Measurements from ENCODE around the gene PMIS2.

PMIS2 gene

GRCh38 chr19:35543280-35544109 is 42.5 kb upstream of the PMIS2 start:
- no peak overlapping the region for H2AFZ ChIP-seq
- H3K79me2 ChIP-seq, result peaks cover 5% of the 10 kb centered on the region
- H3K27ac ChIP-seq, result no peak overlapping the region
- H3K4me1 ChIP-seq, result peaks cover 6% of the 10 kb centered on the region
- H3K36me3 ChIP-seq (ENCODE audit: control insufficient read depth, insufficient read depth, low read length), result no peaks in the 10 kb centered on the region
- no peaks in the 10 kb centered on the region for H3K27me3 ChIP-seq (ENCODE audit: control insufficient read depth, insufficient read depth, low read length)
- H3K4me2 ChIP-seq (ENCODE audit: low read length), result no peak overlapping the region
- TF ChIP-seq CTCF (IDR thresholded peaks at IDR 0.05), result no peak
- H3K9ac ChIP-seq, result no peak overlapping the region
- H3K9me3 ChIP-seq (ENCODE audit: control insufficient read depth, low read length), result no peaks in the 10 kb centered on the region
- H3K4me3 ChIP-seq (ENCODE audit: low read depth, low read length), result no peak overlapping the region

GRCh38 chr19:35544110-35544802 is 41.7 kb upstream of the PMIS2 start:
- no peak overlapping the region for H3K9ac ChIP-seq
- no peak for TF ChIP-seq CTCF (IDR thresholded peaks at IDR 0.05)
- no peak overlapping the region for H3K27ac ChIP-seq
- peak overlapping the region; percentile 100 for H2AFZ ChIP-seq
- H3K4me2 ChIP-seq (ENCODE audit: low read length), result peak overlapping the region; percentile 98
- H3K36me3 ChIP-seq (ENCODE audit: control insufficient read depth, insufficient read depth, low read length), result no peaks in the 10 kb centered on the region
- H3K27me3 ChIP-seq (ENCODE audit: control insufficient read depth, insufficient read depth, low read length), result no peaks in the 10 kb centered on the region
- no peaks in the 10 kb centered on the region for H3K9me3 ChIP-seq (ENCODE audit: control insufficient read depth, low read length)
- peak overlapping the region; percentile 98 for H3K4me3 ChIP-seq (ENCODE audit: low read depth, low read length)
- peaks cover 6% of the 10 kb centered on the region for H3K4me1 ChIP-seq
- peaks cover 5% of the 10 kb centered on the region for H3K79me2 ChIP-seq

- Histone ChIP-seq H3K4me1 (peaks cover 6% of the 10 kb centered on the region), H3K36me3 (ENCODE audit: control insufficient read depth, insufficient read depth, low read length) (no peaks in the 10 kb centered on the region), H3K79me2 (peaks cover 5% of the 10 kb centered on the region), H3K4me2 (ENCODE audit: low read length) (peak within 1 kb of the TSS; percentile 98), H3K4me3 (ENCODE audit: low read depth, low read length) (peak within 1 kb of the TSS; percentile 98), H3K9ac (peak within 1 kb of the TSS; percentile 88), H3K27ac (peak within 1 kb of the TSS; percentile 74), H3K27me3 (ENCODE audit: control insufficient read depth, insufficient read depth, low read length) (no peaks in the 10 kb centered on the region), H3K9me3 (ENCODE audit: control insufficient read depth, low read length) (no peaks in the 10 kb centered on the region), H2AFZ (peak within 1 kb of the TSS; percentile 100)
- no peak for TF ChIP-seq CTCF (IDR thresholded peaks at IDR 0.05)
These were observed 40.7 kb upstream of the PMIS2 start, which contains the start of gene TMEM147 for GRCh38 chr19:35545001-35545854. Gene TMEM147 (plus strand): TSS chr19:35545626. CDS start chr19:35545740, 114 bp downstream.

- H3K79me2 ChIP-seq, result peaks cover 5% of the 10 kb centered on the region
- H3K4me3 ChIP-seq (ENCODE audit: low read depth, low read length), result peak overlapping the region; percentile 98
- peaks cover 6% of the 10 kb centered on the region for H3K4me1 ChIP-seq
- H3K9ac ChIP-seq, result peak overlapping the region; percentile 88
- peak overlapping the region; percentile 100 for H2AFZ ChIP-seq
- H3K9me3 ChIP-seq (ENCODE audit: control insufficient read depth, low read length), result no peaks in the 10 kb centered on the region
- no peaks in the 10 kb centered on the region for H3K27me3 ChIP-seq (ENCODE audit: control insufficient read depth, insufficient read depth, low read length)
- no peak for TF ChIP-seq CTCF (IDR thresholded peaks at IDR 0.05)
- peak overlapping the region; percentile 98 for H3K4me2 ChIP-seq (ENCODE audit: low read length)
- peak overlapping the region; percentile 74 for H3K27ac ChIP-seq
- H3K36me3 ChIP-seq (ENCODE audit: control insufficient read depth, insufficient read depth, low read length), result no peaks in the 10 kb centered on the region
These were observed 40.1 kb upstream of the PMIS2 start for GRCh38 chr19:35545855-35546381.
